ENCODE measurements around the gene USP53.
"Not testable (repeated sequence)": the region's sequence is repeated elsewhere in the genome, so short reads cannot be mapped to it uniquely, and the experiment has no call there.

Gene USP53

DNA sequence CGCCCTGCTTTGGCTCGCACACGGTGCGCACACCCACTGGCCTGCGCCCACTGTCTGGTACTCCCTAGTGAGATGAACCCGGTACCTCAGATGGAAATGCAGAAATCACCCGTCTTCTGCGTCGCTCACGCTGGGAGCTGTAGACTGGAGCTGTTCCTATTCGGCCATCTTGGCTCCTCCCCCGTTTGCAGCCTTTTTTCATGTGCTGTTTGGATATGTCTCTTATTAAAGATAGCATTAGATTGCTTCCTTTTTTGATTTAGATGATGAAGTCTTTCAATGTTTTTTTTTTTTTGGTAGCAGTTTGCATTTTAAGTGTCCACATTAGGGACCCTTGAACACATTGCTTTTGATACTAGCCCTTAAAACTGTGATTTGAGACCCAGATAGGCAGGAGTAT lies 67.4 kb downstream of the USP53 start:
- not testable (repeated sequence) for DNase-seq

GRCh38 chr4:119281393-119281792 lies 68.9 kb downstream of the USP53 start:
- no peak for DNase-seq

DNA sequence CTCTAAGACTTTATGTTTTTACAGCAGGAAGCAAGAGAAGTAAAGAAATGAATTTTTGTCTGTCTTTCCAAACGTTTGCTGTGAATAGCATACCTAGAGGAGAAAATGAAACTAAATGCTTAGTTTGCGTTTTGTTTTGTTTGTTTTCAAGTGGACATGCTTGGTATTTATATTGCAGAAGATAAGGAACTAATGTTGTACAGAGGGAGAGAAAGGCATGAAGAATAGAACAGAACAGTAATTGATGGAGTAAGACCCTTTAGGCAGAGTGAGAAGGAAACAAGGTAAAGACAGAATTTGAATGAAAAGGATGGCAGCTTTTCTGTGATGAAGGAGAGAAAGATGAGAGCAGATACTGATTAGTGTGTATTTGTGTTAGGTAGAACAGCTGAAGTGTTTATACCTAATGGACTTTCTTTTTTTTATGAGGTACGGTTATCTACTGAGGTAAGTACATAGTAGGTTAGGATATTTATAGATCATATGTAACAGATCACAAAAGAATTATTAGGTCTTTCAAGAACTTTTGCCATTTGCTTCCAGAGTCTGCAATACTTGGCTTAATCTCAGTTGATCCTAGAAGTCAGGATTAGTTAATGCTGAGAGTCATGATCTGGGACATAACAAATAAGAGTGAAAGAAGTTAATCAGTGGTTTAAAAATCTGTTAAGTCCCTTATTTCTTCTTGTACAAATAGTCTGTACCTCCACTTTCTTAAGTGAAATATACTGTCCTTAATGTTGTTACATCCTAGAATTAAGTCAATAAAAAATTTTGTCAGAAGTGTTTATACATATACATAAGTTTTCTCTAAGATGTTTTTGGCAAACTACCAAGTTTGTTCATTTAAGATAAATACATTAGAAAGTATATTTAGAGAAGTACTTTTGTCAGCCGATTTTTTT lies 72.6 kb downstream of the USP53 start:
- no peak for DNase-seq

GRCh38 chr4:119286377-119287002 lies 74.0 kb downstream of the USP53 start:
- peak; percentile 21 to 41 for DNase-seq

- DNase-seq: no peak
These were observed 76.8 kb downstream of the USP53 start for GRCh38 chr4:119289313-119289712.

GRCh38 chr4:119290598-119290997 lies 78.1 kb downstream of the USP53 start:
- DNase-seq: no peak

- no peak for DNase-seq
These were observed 83.8 kb downstream of the USP53 start for GRCh38 chr4:119296356-119296755.

DNA sequence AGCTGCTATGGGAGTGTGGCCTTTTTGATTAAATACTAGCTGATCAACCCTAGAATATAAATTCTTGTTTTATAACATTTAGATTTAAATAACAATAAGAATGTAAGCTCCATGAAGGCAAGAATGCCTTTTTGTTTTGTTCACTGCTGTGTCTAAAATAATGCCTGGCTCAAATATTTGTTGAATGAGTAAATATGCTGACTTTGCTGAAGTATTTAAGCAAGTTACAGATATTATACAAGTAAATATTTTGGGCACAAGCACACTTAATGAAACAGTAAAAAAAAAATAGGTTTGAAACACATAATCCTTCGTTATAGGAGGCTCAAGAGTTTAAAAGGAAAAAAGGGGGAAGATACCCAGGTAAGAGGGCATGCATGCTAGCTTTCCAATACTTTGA lies 85.3 kb downstream of the USP53 start:
- DNase-seq: no peak

DNA sequence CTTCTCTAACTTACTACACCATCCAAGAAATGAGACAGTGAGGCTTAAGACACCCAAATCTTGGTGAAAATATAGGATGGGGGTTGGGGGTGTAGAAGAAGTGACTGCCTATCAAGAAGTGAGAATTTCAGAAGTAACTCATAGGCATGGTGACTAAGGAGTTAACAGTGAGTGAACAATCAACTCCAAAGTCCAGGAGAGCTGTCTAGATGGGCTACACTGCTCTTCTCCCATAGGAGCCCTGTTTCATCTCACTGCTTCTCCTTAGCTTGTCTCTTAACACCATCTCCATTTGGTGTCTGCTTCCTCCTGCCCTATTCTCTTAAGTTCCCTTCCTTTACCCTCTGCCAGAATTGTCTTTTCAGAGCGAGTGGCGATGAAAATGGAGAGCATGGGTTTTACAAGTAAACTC lies 86.8 kb downstream of the USP53 start:
- DNase-seq: no peak

- no peak for DNase-seq
These were observed 87.2 kb downstream of the USP53 start for GRCh38 chr4:119299741-119300100.

DNA sequence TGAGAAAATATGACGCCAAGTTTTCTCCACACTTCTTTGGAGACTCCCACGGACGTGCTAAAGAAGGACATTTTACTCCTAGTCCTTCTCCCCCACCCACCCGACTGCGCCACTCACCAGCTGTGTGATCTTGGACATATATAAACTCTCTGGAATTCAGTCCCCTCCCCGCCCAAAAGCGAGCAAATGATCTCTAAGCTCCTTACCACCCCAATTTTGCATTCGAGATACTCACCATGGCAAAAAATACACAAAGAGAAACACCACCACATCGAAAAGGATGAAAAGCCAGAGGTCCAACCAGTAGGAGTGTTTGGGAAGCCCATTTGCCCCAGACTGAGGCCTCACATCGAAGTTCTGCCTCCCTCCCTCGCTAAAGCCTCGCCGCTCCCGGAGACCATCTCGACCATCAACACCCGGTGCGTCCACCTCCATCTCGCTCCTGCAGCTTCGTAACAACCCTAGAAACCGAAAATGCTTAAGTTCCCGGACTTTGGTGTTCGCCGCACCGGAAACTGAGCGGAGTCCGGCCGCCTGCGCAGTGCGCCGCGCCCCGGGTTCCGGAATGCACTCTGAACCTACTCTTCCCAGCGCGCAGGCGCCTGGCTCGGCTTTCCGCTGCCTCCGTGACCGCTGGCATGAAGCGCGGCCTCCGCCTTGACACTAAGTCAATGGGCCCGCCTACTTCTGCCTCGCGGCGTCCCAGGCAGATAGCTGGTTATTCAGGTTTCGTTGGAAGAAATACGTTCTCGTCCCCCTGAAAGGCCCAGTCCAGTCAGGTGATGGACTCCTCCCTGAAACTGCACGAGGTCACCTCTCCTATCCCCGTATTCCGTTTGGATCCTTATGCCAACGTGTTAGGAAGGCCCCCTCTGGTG lies 87.8 kb downstream of the USP53 start:
- peak; percentile 89 for DNase-seq

- no peak for DNase-seq
These were observed 89.7 kb downstream of the USP53 start for GRCh38 chr4:119302073-119302832.

DNA sequence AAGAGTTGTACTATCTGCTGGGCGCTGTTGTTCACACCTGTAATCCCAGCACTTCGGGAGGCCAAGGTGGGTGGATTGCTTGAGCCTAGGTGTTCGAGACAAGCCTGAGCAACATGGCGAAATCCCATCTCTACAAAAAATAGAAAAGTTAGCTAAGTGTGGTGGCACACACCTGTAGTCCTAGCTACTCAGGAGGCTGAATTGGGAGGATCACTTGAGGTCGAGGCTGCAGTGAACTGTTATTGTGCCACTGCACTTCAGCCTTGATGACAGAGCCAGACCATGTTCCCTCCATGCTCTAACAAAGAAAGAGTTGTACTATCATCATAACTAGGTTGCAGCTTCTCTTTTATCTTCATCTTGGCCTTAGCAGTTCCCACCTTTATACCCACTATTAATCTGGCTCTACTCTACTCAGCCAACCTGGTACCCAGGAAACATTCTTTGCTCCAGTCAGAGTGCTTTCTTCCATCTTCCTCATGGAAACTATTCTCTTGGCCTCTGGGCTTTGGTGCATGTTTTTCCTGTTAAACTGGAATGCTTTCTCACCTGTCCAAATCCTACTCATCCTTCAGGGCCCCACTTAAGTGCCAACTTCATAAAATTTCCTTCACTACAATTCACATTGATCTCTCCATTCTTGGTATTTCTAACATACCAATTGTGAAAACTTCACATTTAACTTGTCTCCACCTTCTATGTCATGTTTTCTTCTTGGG lies 91.2 kb downstream of the USP53 start:
- DNase-seq: no peak

DNA sequence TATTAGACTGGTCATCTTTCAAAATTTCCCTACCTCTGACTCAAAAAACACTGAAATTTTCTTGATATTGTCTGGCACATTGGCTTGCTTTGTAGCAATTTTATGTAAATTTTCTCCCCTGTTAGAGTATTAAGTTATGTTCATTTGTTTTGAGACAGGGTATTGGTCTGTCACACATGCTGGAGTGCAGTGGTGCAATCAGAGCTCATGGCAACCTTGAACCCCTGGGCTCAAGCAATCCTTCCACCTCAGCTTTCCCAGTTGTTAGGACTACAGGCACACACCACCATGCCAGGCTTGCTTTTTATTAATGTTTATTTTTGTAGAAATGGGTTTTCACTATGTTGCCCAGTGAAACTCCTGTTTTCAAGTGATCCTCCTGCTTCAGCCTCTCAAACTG lies 91.9 kb downstream of the USP53 start:
- DNase-seq: no peak

DNA sequence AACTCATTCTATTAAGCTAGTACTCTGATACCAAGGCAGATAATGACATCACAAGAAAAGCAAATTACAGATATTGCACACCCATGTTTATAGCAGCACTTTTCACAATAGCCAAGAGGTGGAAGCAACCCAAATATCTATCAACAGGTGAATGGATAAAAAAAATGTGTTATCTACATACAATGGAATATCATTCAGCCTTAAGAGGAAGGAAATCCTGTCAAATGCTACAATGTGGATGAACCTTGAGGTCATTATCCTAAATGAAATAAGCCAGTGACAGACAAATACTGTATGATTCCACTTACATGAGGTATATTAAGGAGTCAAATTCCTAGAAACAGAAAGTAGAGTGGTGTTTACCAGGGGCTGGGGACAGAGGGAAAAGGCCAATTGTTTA lies 95.1 kb downstream of the USP53 start:
- DNase-seq: no peak

GRCh38 chr4:119310826-119311225 lies 98.3 kb downstream of the USP53 start:
- DNase-seq: no peak

DNA sequence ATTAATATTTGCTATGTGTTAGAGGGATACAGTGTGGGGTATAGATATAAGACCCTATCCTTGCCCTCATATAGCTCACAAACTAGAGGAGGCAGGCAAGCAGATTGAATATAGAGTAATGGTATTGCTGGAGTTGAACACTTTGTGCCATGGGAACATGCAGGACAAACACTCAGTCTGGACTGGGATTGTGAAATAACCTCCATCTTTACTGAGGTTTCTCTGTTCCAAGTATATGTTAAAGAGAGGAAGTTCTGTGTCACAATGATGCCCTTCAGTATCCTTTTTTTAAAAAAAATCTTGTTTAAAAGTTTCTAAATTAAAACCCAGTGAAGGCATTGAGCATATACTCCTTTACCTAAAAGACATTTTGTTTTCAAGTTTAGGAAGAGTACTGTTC lies 100.7 kb downstream of the USP53 start:
- no peak for DNase-seq

GRCh38 chr4:119314356-119314755 lies 101.8 kb downstream of the USP53 start:
- DNase-seq: peak; percentile 6 to 46

DNA sequence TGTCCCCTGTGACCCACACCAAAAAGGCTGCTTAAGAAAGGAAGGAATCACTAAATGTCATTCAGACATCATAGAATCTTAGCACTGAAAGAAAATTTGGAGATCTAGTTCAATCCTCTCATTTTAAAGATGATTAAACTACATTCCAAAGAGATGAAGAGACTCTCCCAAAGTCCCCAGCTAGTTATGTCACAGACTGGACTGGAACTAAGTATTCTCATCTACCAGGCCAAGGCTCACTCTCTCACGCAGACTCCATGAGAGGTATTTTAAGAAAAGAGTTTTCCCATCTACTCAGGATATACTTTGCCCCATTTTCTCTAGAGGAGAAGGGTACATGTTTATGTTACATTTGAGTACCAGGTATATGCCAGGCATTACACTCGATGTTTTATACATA lies 102.5 kb downstream of the USP53 start:
- no peak for DNase-seq

GRCh38 chr4:119317990-119318389 lies 105.5 kb downstream of the USP53 start:
- DNase-seq: no peak

- no peak for DNase-seq
These were observed 109.6 kb downstream of the USP53 start, which contains the start of gene FABP2 for GRCh38 chr4:119321921-119322687. TSS of gene FABP2 (minus strand) at chr4:119322138. CDS start at chr4:119322102, 36 bp downstream.
